Fibroblast of the aortic adventitia (primary cell): ENCODE measurements around the gene NHLRC4. TPM values are rescaled to one million over a fixed set of nuclear protein-coding genes. Genes with fewer than 3 reads are reported as not detected.

Source experiments
- DNase-seq: peaks from one replicate; pipeline ENCODE4 v3.0.0-alpha.2; 2010; ENCODE audit warnings: low read depth
- H3K4me3 ChIP-seq: 2 replicates; pipeline ENCODE4 v1.5.1; 2011; ENCODE audit warnings: low read depth, mild to moderate bottlenecking, control low read depth, low read length, moderate library complexity
- total RNA-seq: library from RNA; depleted of rRNA; stranded (reverse); fragments of >200 nt; gene quantifications from 2 replicates; pipeline ENCODE4 v1.2.3, GENCODE V29; 2012; ENCODE audit warnings: low replicate concordance
- TF ChIP-seq, protein P1 (sequence below): IDR thresholded peaks from 2 replicates; pipeline ENCODE4 v1.5.1; 2011; ENCODE audit warnings: mild to moderate bottlenecking, low read length, control low read depth, inconsistent platforms; ENCODE audit not compliant: insufficient read depth

NHLRC4 gene
- total RNA-seq = 2.0 and 2.5 TPM in 2 replicates

GRCh38 chr16:566475-567372, at the start of gene NHLRC4:
TSS of gene NHLRC4 (plus strand) at chr16:567005. CDS start at chr16:568048, 1,043 bp downstream.
- peak; percentile 61 for DNase-seq
- peak within 1 kb of the TSS; percentile 42 for H3K4me3 ChIP-seq
- TF ChIP-seq, protein P1, sequence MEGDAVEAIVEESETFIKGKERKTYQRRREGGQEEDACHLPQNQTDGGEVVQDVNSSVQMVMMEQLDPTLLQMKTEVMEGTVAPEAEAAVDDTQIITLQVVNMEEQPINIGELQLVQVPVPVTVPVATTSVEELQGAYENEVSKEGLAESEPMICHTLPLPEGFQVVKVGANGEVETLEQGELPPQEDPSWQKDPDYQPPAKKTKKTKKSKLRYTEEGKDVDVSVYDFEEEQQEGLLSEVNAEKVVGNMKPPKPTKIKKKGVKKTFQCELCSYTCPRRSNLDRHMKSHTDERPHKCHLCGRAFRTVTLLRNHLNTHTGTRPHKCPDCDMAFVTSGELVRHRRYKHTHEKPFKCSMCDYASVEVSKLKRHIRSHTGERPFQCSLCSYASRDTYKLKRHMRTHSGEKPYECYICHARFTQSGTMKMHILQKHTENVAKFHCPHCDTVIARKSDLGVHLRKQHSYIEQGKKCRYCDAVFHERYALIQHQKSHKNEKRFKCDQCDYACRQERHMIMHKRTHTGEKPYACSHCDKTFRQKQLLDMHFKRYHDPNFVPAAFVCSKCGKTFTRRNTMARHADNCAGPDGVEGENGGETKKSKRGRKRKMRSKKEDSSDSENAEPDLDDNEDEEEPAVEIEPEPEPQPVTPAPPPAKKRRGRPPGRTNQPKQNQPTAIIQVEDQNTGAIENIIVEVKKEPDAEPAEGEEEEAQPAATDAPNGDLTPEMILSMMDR = no peak

DNA sequence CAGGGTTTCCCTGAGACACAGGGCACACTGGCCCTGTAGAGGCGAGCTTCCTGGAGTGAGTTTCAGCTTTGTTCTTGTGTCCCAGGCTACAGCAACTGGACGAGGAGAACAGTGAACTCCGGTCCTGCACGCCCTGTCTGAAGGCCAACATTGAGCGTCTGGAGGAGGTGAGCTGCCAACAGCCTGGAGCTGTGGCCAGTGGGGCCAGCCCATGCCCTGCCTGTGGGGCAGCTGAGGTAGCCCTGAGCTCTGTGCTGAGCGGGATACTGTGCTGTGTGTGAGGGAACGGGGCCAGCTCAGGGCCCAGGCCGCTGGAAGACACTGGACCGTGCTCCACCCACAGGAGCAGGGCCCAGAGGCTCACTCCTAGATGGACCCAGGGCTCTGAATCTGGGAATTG, 47.9 kb upstream of the NHLRC4 start:
- TF ChIP-seq, protein P1 = no peak
- no peak overlapping the region for H3K4me3 ChIP-seq
- DNase-seq = no peak

DNA sequence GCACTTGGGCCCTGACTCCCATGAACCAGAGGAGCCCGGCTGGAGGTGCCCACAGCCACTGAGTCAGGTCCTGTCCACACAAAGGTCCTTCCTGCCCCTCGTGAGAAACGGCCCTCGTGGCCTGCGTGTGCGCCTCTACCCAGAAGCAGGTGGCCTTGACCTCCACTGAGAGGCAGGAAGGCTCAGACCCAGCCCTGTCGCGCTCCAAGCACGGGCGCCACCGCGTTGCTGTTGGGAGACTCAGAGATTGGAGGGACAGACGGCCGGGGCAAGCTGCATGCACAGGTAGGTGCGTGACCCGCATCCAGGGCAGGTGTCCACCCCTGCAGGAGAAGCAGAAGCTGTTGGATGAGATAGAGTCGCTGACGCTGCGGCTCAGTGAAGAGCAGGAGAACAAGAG, 47.4 kb upstream of the NHLRC4 start:
- TF ChIP-seq, protein P1 = no peak
- DNase-seq = no peak
- no peak overlapping the region for H3K4me3 ChIP-seq

GRCh38 chr16:519841-520687, 46.7 kb upstream of the NHLRC4 start:
- no peak overlapping the region for H3K4me3 ChIP-seq
- no peak for DNase-seq
- TF ChIP-seq, protein P1 = no peak

DNA sequence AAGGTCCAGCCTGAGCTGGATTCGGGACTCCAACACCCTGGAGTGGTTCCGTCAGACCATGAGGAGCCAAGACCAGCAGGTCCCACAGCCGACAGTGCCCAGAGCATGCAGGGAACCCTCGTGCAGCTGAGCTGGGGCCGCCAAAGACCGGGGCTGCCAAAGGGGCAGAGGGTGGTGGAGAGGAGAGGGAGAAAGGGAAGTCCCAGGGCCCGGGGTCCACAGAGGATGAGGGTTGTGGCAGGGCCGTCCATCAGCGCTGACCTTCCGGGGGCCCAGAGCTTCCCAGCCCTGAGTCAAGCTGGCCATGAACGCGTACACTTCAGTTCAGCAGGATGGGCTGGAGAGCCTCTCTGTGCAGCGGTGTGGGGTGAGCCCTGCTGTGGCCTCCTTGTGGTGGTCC, 46.0 kb upstream of the NHLRC4 start:
- no peak for DNase-seq
- TF ChIP-seq, protein P1 = no peak
- no peak overlapping the region for H3K4me3 ChIP-seq

DNA sequence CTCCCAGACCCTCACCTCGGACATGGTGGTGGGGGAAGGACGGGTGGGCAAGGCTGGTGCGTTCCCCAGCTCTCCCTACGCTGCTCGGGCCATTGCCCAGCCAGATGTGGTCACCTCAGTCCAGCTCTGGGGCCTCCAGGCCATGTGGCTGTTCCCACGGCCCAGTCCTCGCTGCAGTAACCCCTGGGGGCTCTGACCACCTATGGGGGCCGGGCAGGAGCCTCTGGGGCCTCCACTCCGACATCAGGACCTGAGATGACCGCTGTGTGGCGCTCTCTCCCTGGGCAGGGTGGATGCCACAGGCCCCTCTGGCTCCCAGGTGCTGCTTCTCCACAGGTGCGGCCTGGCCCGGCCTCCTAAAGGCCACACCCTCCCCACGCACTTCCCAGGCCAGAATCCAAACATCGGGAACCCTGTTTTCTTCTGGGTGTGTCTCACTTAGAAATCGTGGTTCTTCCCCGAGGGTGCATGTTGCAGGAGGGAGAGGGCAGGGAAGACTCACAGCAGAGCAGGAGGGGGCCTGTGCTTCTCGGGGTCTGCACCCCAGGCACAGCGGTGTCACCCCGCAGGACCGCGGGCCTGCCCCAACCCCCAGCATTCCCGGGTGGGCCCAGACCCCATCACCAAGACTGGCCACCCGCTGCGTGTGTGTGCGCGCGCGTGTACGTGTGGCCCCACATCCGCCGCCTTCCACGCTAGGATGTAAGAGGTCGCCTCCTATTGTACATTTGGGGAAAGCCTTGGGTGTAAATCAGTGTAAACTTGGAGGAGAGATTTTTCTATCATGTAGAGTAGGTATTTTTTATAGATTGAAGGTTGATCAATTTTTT, 45.2 kb upstream of the NHLRC4 start:
- DNase-seq = no peak
- TF ChIP-seq, protein P1 = no peak
- no peak overlapping the region for H3K4me3 ChIP-seq
